WERI-Rb-1 (cell line): ENCODE results near the gene RAET1L.
A peak's percentile ranks its signal among the peaks of the same experiment; 100 is the strongest.
"Not testable (repeated sequence)": the region's sequence is repeated elsewhere in the genome, so short reads cannot be mapped to it uniquely, and the experiment has no call there.

Source experiments
- DNase-seq: peaks from one replicate; pipeline ENCODE4 v3.0.0-alpha.2; 2020
- H3K27ac ChIP-seq: fragments of 250-450 bp; sonication (Bioruptor Pico); 2 replicates; pipeline ENCODE4 v1.5.1; 2020; ENCODE audit warnings: mild to moderate bottlenecking, moderate library complexity
- H3K27me3 ChIP-seq: fragments of 250-450 bp; sonication (Bioruptor Pico); 2 replicates; pipeline ENCODE4 v1.5.1; 2021; ENCODE audit warnings: mild to moderate bottlenecking, low read depth, moderate library complexity; ENCODE audit not compliant: insufficient read depth, severe bottlenecking
- H3K36me3 ChIP-seq: fragments of 250-450 bp; sonication (Bioruptor Pico); 2 replicates; pipeline ENCODE4 v1.5.1; 2020; ENCODE audit warnings: mild to moderate bottlenecking, moderate library complexity
- H3K4me3 ChIP-seq: 2 replicates; pipeline ENCODE4 v1.5.1; 2011; ENCODE audit warnings: low read depth, mild to moderate bottlenecking, control low read depth, low read length
- H3K9me3 ChIP-seq: fragments of 250-450 bp; sonication (Bioruptor Pico); 2 replicates; pipeline ENCODE4 v1.5.1; 2021; ENCODE audit warnings: mild to moderate bottlenecking, moderate library complexity; ENCODE audit not compliant: severe bottlenecking
- CTCF ChIP-seq: IDR thresholded peaks from 2 replicates; pipeline ENCODE4 v1.5.1; 2011; ENCODE audit warnings: low read depth, mild to moderate bottlenecking, control low read depth, inconsistent platforms, low read length

RAET1L gene

DNA sequence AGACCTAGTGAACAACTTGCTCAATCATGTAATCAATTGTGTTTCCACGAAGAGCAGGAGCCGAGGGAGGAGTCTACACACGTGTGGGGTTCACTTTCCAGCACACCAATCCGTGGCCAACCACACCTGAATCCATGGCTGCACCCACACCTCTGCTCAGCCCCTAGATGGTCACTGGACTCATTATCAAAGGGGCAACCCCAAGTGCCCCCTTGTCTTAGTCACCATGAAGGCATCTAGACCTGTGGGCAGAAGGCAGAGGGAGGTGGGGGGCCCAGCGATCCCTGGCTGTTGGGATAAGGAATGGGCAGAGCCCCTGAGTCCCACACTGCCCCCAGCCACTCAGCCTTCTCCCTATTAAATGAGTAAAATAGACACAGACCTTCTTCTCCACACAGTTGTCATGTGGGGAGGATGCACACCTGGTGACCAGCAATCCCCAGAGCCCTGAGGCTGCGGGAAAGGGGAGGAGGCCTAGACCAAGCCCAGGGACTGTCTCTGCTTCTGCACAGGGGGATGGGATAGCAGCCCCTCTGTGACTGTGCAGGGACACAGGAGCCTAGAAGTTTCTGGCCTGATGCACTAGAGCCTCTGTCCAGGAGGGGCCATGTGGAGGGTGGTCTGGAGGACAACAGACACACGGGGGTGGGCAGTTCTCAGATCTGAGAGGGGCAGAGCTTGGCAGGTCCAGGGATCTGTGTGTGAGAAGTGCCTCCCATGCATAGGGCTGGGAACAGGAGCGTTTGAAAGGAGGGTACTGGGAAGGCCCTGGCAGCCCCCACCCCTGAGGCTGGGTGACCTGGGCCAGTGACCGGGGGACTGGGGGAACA lies 1.9 kb upstream of the RAET1L start:
- no peak for TF ChIP-seq CTCF
- no peak for DNase-seq
- H3K27me3 ChIP-seq: peaks cover 72% of the 10 kb centered on the region
- no peak overlapping the region for H3K27ac ChIP-seq
- no peak overlapping the region for H3K4me3 ChIP-seq
- no peaks in the 10 kb centered on the region for H3K9me3 ChIP-seq
- no peaks in the 10 kb centered on the region for H3K36me3 ChIP-seq

DNA sequence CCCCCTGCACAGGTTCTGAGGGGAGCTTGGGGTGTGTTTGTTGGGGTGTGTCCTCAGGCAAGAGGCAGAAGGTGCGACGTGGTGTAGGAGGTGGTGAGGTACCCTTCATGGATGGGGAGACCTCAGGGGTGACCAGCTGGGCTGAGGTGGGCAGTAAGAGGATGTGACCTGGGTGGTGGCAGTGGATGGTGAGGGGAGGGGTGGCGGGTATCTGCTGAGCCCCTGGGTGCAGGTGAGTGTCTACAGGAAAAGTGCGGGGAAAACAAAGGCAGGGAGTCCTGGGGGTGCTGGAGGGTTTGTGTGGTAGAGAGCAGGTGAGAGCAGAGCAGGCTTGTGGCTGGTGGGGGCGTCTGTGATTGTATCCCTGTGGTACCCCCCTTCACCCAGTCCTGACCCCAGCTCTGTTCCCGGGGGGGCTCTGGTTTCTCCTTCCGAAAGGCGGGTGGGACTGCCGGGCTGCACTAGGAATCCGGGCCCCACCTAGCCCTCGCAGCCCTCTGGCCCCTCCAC lies 631 bp downstream of the RAET1L start:
- no peaks in the 10 kb centered on the region for H3K9me3 ChIP-seq
- TF ChIP-seq CTCF: no peak
- no peak overlapping the region for H3K27ac ChIP-seq
- H3K4me3 ChIP-seq: no peak overlapping the region
- H3K27me3 ChIP-seq: peaks cover 50% of the 10 kb centered on the region
- H3K36me3 ChIP-seq: no peaks in the 10 kb centered on the region
- no peak for DNase-seq

DNA sequence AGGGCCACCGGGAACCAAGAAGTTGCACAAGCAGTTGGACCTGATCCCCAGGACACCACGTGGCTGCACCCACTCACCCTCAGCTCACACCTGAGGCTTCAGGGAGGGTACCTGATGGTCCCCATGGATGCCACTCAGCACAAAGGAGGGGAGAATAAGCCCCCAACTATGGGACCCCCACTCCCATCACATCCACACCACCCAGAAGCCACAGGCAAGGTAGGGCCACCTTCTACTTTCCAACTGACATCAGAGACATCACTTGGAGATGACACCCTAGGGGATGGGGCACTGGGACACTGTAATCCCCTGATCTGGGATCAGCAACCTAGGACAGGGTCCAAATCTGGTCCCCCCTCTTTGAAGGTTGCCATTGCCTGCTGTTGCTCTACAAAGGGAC lies 1.3 kb downstream of the RAET1L start:
- not testable (repeated sequence) for H3K4me3 ChIP-seq, H3K36me3 ChIP-seq
- peaks cover 48% of the 10 kb centered on the region for H3K27me3 ChIP-seq

DNA sequence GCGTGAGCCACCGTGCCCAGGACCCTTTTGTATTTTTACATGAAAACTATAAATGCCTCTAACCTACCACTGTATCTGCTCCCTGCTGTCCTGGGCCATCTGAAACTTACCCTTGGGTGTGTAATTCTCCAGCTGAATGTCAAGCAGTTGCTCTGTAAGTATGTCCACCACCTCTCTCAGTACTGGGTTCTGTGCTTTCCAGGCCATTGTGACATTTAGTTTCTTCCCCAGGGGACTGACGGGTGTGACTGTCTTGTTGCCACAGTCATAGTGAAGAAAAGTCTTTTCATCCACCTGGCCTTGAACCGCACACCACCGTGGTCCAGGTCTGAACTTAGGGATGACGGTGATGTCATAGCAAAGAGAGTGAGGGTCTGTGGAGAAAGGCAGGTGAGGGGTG lies 3.5 kb downstream of the RAET1L start:
- not testable (repeated sequence) for DNase-seq, H3K36me3 ChIP-seq, H3K9me3 ChIP-seq, H3K27ac ChIP-seq, H3K4me3 ChIP-seq
- peaks cover 41% of the 10 kb centered on the region for H3K27me3 ChIP-seq

More for the DNA sequence above, 1.3 kb downstream of the RAET1L start:
- not testable (repeated sequence) for H3K9me3 ChIP-seq, DNase-seq, H3K27ac ChIP-seq

- H3K36me3 ChIP-seq: no peaks in the 10 kb centered on the region
- peaks cover 37% of the 10 kb centered on the region for H3K27me3 ChIP-seq
- DNase-seq: no peak
- no peak for TF ChIP-seq CTCF
- H3K27ac ChIP-seq: no peak overlapping the region
- H3K9me3 ChIP-seq: no peaks in the 10 kb centered on the region
- no peak overlapping the region for H3K4me3 ChIP-seq
Observed at GRCh38 chr6:150018846-150019580, 6.3 kb downstream of the RAET1L start.

- H3K27me3 ChIP-seq: peaks cover 45% of the 10 kb centered on the region
- H3K27ac ChIP-seq, DNase-seq, H3K36me3 ChIP-seq, H3K9me3 ChIP-seq, H3K4me3 ChIP-seq: not testable (repeated sequence)
Observed at GRCh38 chr6:150017186-150017521, 8.2 kb downstream of the RAET1L start.

DNA sequence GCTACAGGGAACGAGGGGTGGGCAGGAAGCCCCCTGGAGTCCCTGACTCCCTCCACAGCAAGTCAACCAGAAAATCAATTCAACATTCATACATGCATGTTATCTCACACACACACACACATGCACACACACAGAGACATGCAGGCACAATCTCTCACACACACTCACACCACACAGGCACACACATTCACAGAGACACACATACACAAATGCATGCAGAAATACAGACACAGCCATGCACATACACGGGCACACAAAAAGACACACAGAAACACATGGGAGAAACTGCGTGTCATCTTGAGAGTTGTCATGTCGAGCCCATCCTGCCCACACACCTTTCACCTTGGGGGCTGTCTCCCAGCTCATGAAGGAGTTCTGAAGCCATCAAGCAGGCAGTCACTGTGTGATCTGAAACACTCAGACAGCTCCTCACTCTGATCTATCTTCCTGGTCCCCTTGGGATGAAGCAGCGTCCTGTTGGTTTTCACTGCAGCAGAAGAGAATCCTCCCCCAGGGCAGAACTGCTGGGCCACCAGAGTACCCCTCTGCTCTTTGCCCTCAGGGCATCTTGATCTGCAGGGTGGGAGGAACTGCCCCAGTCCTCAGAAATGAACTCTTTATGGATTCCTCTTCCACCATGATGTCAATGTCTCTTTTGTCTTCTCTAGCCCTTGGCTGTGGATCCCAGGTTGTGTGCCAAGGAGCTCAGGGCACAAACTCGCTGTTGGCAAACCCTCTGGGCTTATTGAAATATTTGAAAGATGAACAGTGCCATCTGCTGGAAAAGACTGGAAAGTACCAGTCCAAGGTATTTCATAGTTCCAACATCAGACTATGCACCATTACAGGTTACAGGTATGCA lies 8.8 kb downstream of the RAET1L start:
- no peak overlapping the region for H3K4me3 ChIP-seq
- H3K9me3 ChIP-seq: no peaks in the 10 kb centered on the region
- H3K27ac ChIP-seq: no peak overlapping the region
- peaks cover 49% of the 10 kb centered on the region for H3K27me3 ChIP-seq
- DNase-seq: peak; percentile 27
- no peaks in the 10 kb centered on the region for H3K36me3 ChIP-seq
- peak; percentile 37; the same call in 1 of the 2 replicates for TF ChIP-seq CTCF
